Esophagus squamous epithelium (tissue), 4 donors: Measurements from ENCODE around the gene OR2T3.
"Not testable (repeated sequence)": the region's sequence is repeated elsewhere in the genome, so short reads cannot be mapped to it uniquely, and the experiment has no call there.

Source experiments
- CTCF ChIP-seq, 6 experiments: fragments of 450-650 bp in 4 of 6; fragments of 200-600 bp in 2 of 6; sonication (generic) in 2 of 6; IDR thresholded peaks; one replicate each; pipeline ENCODE4 v1.5.1; 2016 to 2019; ENCODE audit warnings: antibody characterized with exemption in 6 of 6, mild to moderate bottlenecking in 4 of 6, moderate library complexity in 4 of 6
- POLR2A ChIP-seq, 4 donors: fragments of 450-650 bp; IDR thresholded peaks; one replicate each; pipeline ENCODE4 v1.6.1; 2017; ENCODE audit warnings: antibody characterized with exemption in 4 of 4, mild to moderate bottlenecking in 4 of 4, moderate library complexity in 3 of 4

- TF ChIP-seq CTCF, POLR2A (IDR thresholded peaks at IDR 0.05): not testable (repeated sequence)
Measured at GRCh38 chr1:248453619-248454018, 19.5 kb upstream of the OR2T3 start.
